ENCODE data around the gene DTD1. TPM values are rescaled to one million over a fixed set of nuclear protein-coding genes. Genes with fewer than 3 reads are reported as not detected.

Gene DTD1
- polyA plus RNA-seq, 1 of the 3 experiments (the other 2 are of a cell fraction), result 81.1 TPM

GRCh38 chr20:18684775-18685174 is 96.9 kb downstream of the DTD1 start:
- Histone ChIP-seq H3K36me3 (replicated peaks in 1 of 2; ENCODE audit: control insufficient read depth in 1 of 2, insufficient read depth in 2 of 2, low read length in 1 of 2) (no peaks in the 10 kb centered on the region), H3K27me3 (ENCODE audit: insufficient read depth) (no peaks in the 10 kb centered on the region), H3K4me3 (ENCODE audit: low read depth in 2 of 2, low read length in 1 of 2) (no peak overlapping the region), H3K9ac (no peak overlapping the region), H2AFZ (ENCODE audit: low read depth) (no peak overlapping the region), H3K27ac (ENCODE audit: low read depth in 2 of 2, low read length in 1 of 2) (no peak overlapping the region), H3K9me2 (no peaks in the 10 kb centered on the region), H3K9me3 (no peaks in the 10 kb centered on the region), H3K4me2 (no peak overlapping the region), H3K79me2 (ENCODE audit: insufficient read depth) (no peaks in the 10 kb centered on the region), H3F3A (replicated peaks; ENCODE audit: insufficient read depth) (no peaks in the 10 kb centered on the region), H3K4me1 (ENCODE audit: control insufficient read depth in 1 of 2, insufficient read depth in 2 of 2, low read depth in 1 of 2, low read length in 1 of 2) (no peaks in the 10 kb centered on the region), H4K20me1 (ENCODE audit: insufficient read depth) (no peaks in the 10 kb centered on the region)
- ChIA-PET POLR2A (no interaction called here), CTCF (no interaction called here)
- 82% methylated on average over 2 of the region's 2 CpGs for WGBS (ENCODE audit: low lambda C conversion rate)
- TF ChIP-seq EP300 (IDR thresholded peaks at IDR 0.05; ENCODE audit: borderline replicate concordance in 1 of 2, low read depth in 1 of 2, low read length in 1 of 2), result no peak
- TF ChIP-seq SIN3A (IDR thresholded peaks at IDR 0.05; ENCODE audit: borderline replicate concordance, low read depth, low read length), result no peak
- TF ChIP-seq MXI1 (IDR thresholded peaks at IDR 0.05; ENCODE audit: low read depth, low read length), result no peak
- TF ChIP-seq, protein P1, sequence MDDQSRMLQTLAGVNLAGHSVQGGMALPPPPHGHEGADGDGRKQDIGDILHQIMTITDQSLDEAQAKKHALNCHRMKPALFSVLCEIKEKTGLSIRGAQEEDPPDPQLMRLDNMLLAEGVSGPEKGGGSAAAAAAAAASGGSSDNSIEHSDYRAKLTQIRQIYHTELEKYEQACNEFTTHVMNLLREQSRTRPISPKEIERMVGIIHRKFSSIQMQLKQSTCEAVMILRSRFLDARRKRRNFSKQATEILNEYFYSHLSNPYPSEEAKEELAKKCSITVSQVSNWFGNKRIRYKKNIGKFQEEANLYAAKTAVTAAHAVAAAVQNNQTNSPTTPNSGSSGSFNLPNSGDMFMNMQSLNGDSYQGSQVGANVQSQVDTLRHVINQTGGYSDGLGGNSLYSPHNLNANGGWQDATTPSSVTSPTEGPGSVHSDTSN (IDR thresholded peaks at IDR 0.05), result no peak
- TF ChIP-seq TCF12 (IDR thresholded peaks at IDR 0.05), result no peak
- TF ChIP-seq, protein P2, sequence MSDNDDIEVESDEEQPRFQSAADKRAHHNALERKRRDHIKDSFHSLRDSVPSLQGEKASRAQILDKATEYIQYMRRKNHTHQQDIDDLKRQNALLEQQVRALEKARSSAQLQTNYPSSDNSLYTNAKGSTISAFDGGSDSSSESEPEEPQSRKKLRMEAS (IDR thresholded peaks at IDR 0.05; ENCODE audit: low read depth), result no peak
- no peak for TF ChIP-seq RAD21 (IDR thresholded peaks at IDR 0.05; ENCODE audit: low read length)
- TF ChIP-seq TAF1 (IDR thresholded peaks at IDR 0.05; ENCODE audit: borderline replicate concordance, low read depth, low read length), result no peak
- TF ChIP-seq JUND (IDR thresholded peaks at IDR 0.05), result no peak
- no peak for TF ChIP-seq USF2 (IDR thresholded peaks at IDR 0.05; ENCODE audit: borderline replicate concordance, low read depth, low read length)
- TF ChIP-seq MEF2A (IDR thresholded peaks at IDR 0.05; ENCODE audit: borderline replicate concordance, low read depth), result no peak
- no peak for TF ChIP-seq GATA2 (CRISPR knock-in tag; IDR thresholded peaks at IDR 0.05)
- no peak for DNase-seq

DNA sequence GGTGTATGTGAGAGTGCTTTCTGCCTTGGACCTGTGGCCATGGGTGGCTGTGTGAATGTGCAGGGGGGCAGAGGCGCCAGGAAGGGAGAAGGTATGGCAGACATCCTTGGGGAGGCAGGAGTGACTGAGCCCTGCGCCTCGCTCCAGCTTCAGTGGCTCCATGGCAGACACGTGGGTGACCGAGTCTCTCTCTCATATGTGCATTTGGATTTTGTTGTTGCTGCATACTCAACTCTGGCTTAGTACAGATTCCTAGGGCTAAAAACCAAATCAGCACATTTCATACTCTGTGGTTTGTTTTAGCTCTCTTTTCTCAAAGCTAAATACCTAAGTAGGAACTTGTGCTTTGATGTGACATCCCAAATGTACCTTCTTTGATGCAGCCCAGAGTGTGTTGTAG is 97.6 kb downstream of the DTD1 start:
- Histone ChIP-seq H3K9me3 (no peaks in the 10 kb centered on the region), H2AFZ (ENCODE audit: low read depth) (no peak overlapping the region), H3K36me3 (replicated peaks in 1 of 2; ENCODE audit: control insufficient read depth in 1 of 2, insufficient read depth in 2 of 2, low read length in 1 of 2) (no peaks in the 10 kb centered on the region), H3F3A (replicated peaks; ENCODE audit: insufficient read depth) (no peaks in the 10 kb centered on the region), H3K9ac (no peak overlapping the region), H3K4me1 (ENCODE audit: control insufficient read depth in 1 of 2, insufficient read depth in 2 of 2, low read depth in 1 of 2, low read length in 1 of 2) (no peaks in the 10 kb centered on the region), H3K79me2 (ENCODE audit: insufficient read depth) (no peaks in the 10 kb centered on the region), H4K20me1 (ENCODE audit: insufficient read depth) (no peaks in the 10 kb centered on the region), H3K27me3 (ENCODE audit: insufficient read depth) (no peaks in the 10 kb centered on the region), H3K4me3 (ENCODE audit: low read depth in 2 of 2, low read length in 1 of 2) (no peak overlapping the region), H3K9me2 (no peaks in the 10 kb centered on the region), H3K27ac (ENCODE audit: low read depth in 2 of 2, low read length in 1 of 2) (no peak overlapping the region), H3K4me2 (no peak overlapping the region)
- no peak for TF ChIP-seq ZBTB33 (IDR thresholded peaks at IDR 0.05; ENCODE audit: borderline replicate concordance, low read depth)
- no peak for TF ChIP-seq IRF3 (IDR thresholded peaks at IDR 0.05; ENCODE audit: low read depth, low read length)
- TF ChIP-seq YY1 (IDR thresholded peaks at IDR 0.05; ENCODE audit: low read depth), result no peak
- TF ChIP-seq, protein P3, sequence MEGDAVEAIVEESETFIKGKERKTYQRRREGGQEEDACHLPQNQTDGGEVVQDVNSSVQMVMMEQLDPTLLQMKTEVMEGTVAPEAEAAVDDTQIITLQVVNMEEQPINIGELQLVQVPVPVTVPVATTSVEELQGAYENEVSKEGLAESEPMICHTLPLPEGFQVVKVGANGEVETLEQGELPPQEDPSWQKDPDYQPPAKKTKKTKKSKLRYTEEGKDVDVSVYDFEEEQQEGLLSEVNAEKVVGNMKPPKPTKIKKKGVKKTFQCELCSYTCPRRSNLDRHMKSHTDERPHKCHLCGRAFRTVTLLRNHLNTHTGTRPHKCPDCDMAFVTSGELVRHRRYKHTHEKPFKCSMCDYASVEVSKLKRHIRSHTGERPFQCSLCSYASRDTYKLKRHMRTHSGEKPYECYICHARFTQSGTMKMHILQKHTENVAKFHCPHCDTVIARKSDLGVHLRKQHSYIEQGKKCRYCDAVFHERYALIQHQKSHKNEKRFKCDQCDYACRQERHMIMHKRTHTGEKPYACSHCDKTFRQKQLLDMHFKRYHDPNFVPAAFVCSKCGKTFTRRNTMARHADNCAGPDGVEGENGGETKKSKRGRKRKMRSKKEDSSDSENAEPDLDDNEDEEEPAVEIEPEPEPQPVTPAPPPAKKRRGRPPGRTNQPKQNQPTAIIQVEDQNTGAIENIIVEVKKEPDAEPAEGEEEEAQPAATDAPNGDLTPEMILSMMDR (IDR thresholded peaks at IDR 0.05), result no peak
- TF ChIP-seq SMC3 (IDR thresholded peaks at IDR 0.05; ENCODE audit: low read depth, low read length), result no peak
- no peak for TF ChIP-seq FOSL2 (IDR thresholded peaks at IDR 0.05; ENCODE audit: borderline replicate concordance, low read depth)
- TF ChIP-seq NFIC (IDR thresholded peaks at IDR 0.05; ENCODE audit: borderline replicate concordance), result no peak
- POLR2A ChIA-PET, result no interaction called here
- DNase-seq, result no peak
- CTCF ChIA-PET, result no interaction called here
- WGBS (ENCODE audit: low lambda C conversion rate), result 95% methylated on average over 5 of the region's 5 CpGs
